Uterus (tissue), 2 donors: Measurements from ENCODE around the gene CPEB2.

Experiments
- CTCF ChIP-seq, 4 experiments: fragments of 200-600 bp in 2 of 4; fragments of 450-650 bp in 2 of 4; sonication (generic) in 2 of 4; IDR thresholded peaks; one replicate each; pipeline ENCODE4 v1.5.1; 2016 to 2019; ENCODE audit warnings: antibody characterized with exemption in 4 of 4, mild to moderate bottlenecking in 2 of 4, moderate library complexity in 1 of 4
- POLR2A ChIP-seq, 2 donors: fragments of 450-650 bp; IDR thresholded peaks; one replicate each; pipeline ENCODE4 v1.6.1; 2016; ENCODE audit warnings: antibody characterized with exemption in 2 of 2, mild to moderate bottlenecking in 1 of 2, moderate library complexity in 1 of 2

- no peak for TF ChIP-seq CTCF (IDR thresholded peaks at IDR 0.05)
- no peak for TF ChIP-seq POLR2A (IDR thresholded peaks at IDR 0.05)
Measured at GRCh38 chr4:15034071-15034764, 31.9 kb downstream of the CPEB2 start.
